Adrenal gland (tissue), 12 donors: ENCODE measurements around the gene MAP3K6. TPM values are rescaled to one million over a fixed set of nuclear protein-coding genes. Genes with fewer than 3 reads are reported as not detected.

Experiments used
- DNase-seq, 7 donors: peaks; one replicate each; pipeline ENCODE4 v3.0.0-alpha.2; 2019 to 2020
- H3K27ac ChIP-seq, 5 donors: fragments of 200-600 bp; sonication (generic) in 4 of 5; 1 replicate in 3 of 5; 2 replicates in 2 of 5; pipeline versions ENCODE4 v1.5.1 to v1.8.0; 2016 to 2020; ENCODE audit warnings: mild to moderate bottlenecking in 1 of 5
- H3K27me3 ChIP-seq: fragments of 200-600 bp; 2 replicates; pipeline ENCODE4 v1.8.0; 2021
- H3K36me3 ChIP-seq, 2 donors: fragments of 200-600 bp; replicated peaks in 1 of 2; 1 replicate in 1 of 2; 2 replicates in 1 of 2; pipeline versions ENCODE4 v1.5.1 to v1.8.0; 2018 to 2022
- H3K4me1 ChIP-seq, 2 donors: fragments of 200-600 bp; replicated peaks in 1 of 2; 1 replicate in 1 of 2; 2 replicates in 1 of 2; pipeline versions ENCODE4 v1.5.1 to v1.8.0; 2018 to 2021
- H3K4me3 ChIP-seq, 4 donors: fragments of 200-600 bp; sonication (generic) in 3 of 4; one replicate each; pipeline ENCODE4 v1.5.1; 2016 to 2018
- H3K9me3 ChIP-seq, 3 donors: fragments of 200-600 bp; sonication (generic) in 1 of 3; replicated peaks in 1 of 3; 1 replicate in 2 of 3; 2 replicates in 1 of 3; pipeline versions ENCODE4 v1.5.1 to v1.8.0; 2016 to 2021
- CTCF ChIP-seq, 6 experiments: fragments of 450-650 bp in 4 of 6; fragments of 200-600 bp in 2 of 6; sonication (generic) in 1 of 6; IDR thresholded peaks; 1 replicate in 5 of 6; 2 replicates in 1 of 6; pipeline versions ENCODE4 v1.5.1 to v1.8.0; 2016 to 2021; ENCODE audit warnings: antibody characterized with exemption in 6 of 6, mild to moderate bottlenecking in 2 of 6, moderate library complexity in 1 of 6
- POLR2A ChIP-seq, 2 donors: fragments of 450-650 bp; IDR thresholded peaks; one replicate each; pipeline ENCODE4 v1.6.1; 2017; ENCODE audit warnings: antibody characterized with exemption in 2 of 2, mild to moderate bottlenecking in 2 of 2, moderate library complexity in 1 of 2
- WGBS, 4 donors: extraction: QIAGEN DNeasy Blood & Tissue Kit in 2 of 4; methylation state at CpG; one replicate each; pipeline versions ENCODE4 v1.1.5 to v1.1.7; 2013 to 2017; 5-methylcytosine and 5-hydroxymethylcytosine counted together
- intact Hi-C, 2 donors: fragments of 100-400 bp; cut with DNase I; formaldehyde crosslinking; loops; one replicate each; pipeline versions ENCODE4 v1.14.1 to v1.15.0; 2022 to 2023
- polyA plus RNA-seq, 3 donors: library from polyadenylated mRNA; stranded (reverse); fragments of 200-250 nt in 2 of 3; fragments of 350-450 nt in 1 of 3; fragmentation: Illumina TruSeq in 1 of 3; extraction: RNeasy Lipid Tissue Mini Kit (QIAGEN cat#74804) in 1 of 3; gene quantifications; one replicate each; pipeline ENCODE4 v1.2.3, GENCODE V29; 2013 to 2014
- total RNA-seq, 9 donors: library from RNA; depleted of rRNA in 4 of 9; stranded (reverse); fragments of >200 nt in 4 of 9; fragments of 120-200 nt in 1 of 9; fragmentation: NEBNext Ultra II Directional in 1 of 9; extraction: Animal tissue kit (Norgen Biotek cat#: 25700) in 1 of 9; gene quantifications; one replicate each; pipeline versions ENCODE4 v1.1.0 to v1.2.4, GENCODE V29; 2013 to 2023
- donor health status: healthy with polysubstance abuse.
- donor health status: Bipolar disorder and iron deficiency.
- donor health status: DM: yes; HTN: yes; CAD: no.
- donor health status: DM: no; HTN: no; CAD: no.
- donor health status: DM: no; HTN: no; CAD: no.
- donor health status: DM: yes; HTN: yes; CAD: no.

Gene MAP3K6
- total and polyA plus RNA-seq, 12 donors: 6.5 to 136 (median 26.6) TPM

GRCh38 chr1:27368869-27369582 is 2.3 kb upstream of the MAP3K6 start:
- peaks cover 0 to 6% of the 10 kb centered on the region in 2 donors for H3K36me3 ChIP-seq
- TF ChIP-seq CTCF (IDR thresholded peaks at IDR 0.05) (peak in 2 of 6 experiments; percentile 13 to 16), POLR2A (IDR thresholded peaks at IDR 0.05) (no peak)
- no peak for DNase-seq
- no peaks in the 10 kb centered on the region for H3K9me3 ChIP-seq
- WGBS, 4 donors: 60 to 77% (median 68%) methylated on average over 11 to 13 of the region's 13 CpGs; no CpG with 5 or more reads in 1 of the 4 donors
- no peak overlapping the region for H3K4me3 ChIP-seq
- H3K4me1 ChIP-seq: peaks cover 6 to 23% of the 10 kb centered on the region in 2 donors
- H3K27ac ChIP-seq: peak overlapping the region in 2 of 5 donors; percentile 4 to 47
- H3K27me3 ChIP-seq: no peaks in the 10 kb centered on the region
- intact Hi-C loops: no loop called here

- TF ChIP-seq POLR2A (IDR thresholded peaks at IDR 0.05) (no peak), CTCF (IDR thresholded peaks at IDR 0.05) (no peak)
- intact Hi-C loops: no loop called here
- peak overlapping the region in 2 of 4 donors; percentile 39 to 90 for H3K4me3 ChIP-seq
Observed at GRCh38 chr1:27367160-27367650, 444 bp upstream of the MAP3K6 start.

GRCh38 chr1:27366113-27366410 is 699 bp downstream of the MAP3K6 start:
- 0 to 3% (median 0%) methylated on average over 4 to 30 of the region's 30 CpGs for WGBS, 4 donors
- peaks cover 6 to 23% of the 10 kb centered on the region in 2 donors for H3K4me1 ChIP-seq
- TF ChIP-seq POLR2A (IDR thresholded peaks at IDR 0.05) (peak in 1 of 2 donors; percentile 14), CTCF (IDR thresholded peaks at IDR 0.05) (no peak)

More at GRCh38 chr1:27367160-27367650, 444 bp upstream of the MAP3K6 start:
- peaks cover 6 to 23% of the 10 kb centered on the region in 2 donors for H3K4me1 ChIP-seq
- no peak for DNase-seq
- WGBS, 4 donors: 23 to 43% (median 37%) methylated on average over 4 to 8 of the region's 8 CpGs
- no peaks in the 10 kb centered on the region for H3K27me3 ChIP-seq
- peak overlapping the region in 4 of 5 donors; percentile 87 to 95 (median 92) for H3K27ac ChIP-seq
- H3K36me3 ChIP-seq: peaks cover 0 to 24% of the 10 kb centered on the region in 2 donors
- no peaks in the 10 kb centered on the region for H3K9me3 ChIP-seq

GRCh38 chr1:27365372-27366112 is 1.2 kb downstream of the MAP3K6 start:
- Histone ChIP-seq H3K4me1 (peaks cover 6 to 23% of the 10 kb centered on the region in 2 donors), H3K27me3 (no peaks in the 10 kb centered on the region), H3K27ac (peak overlapping the region; percentile 82 to 95 (median 90)), H3K4me3 (peak overlapping the region; percentile 25 to 90 (median 36)), H3K9me3 (no peaks in the 10 kb centered on the region), H3K36me3 (peaks cover 0 to 39% of the 10 kb centered on the region in 2 donors)
- DNase-seq: peak; percentile 88 to 95 (median 90)
- 2 to 3% (median 3%) methylated on average over 28 to 40 of the region's 40 CpGs for WGBS, 4 donors
- TF ChIP-seq CTCF (IDR thresholded peaks at IDR 0.05) (no peak), POLR2A (IDR thresholded peaks at IDR 0.05) (peak in 1 of 2 donors; percentile 73)
- intact Hi-C loops: no loop called here

More at GRCh38 chr1:27366113-27366410, 699 bp downstream of the MAP3K6 start:
- Histone ChIP-seq H3K9me3 (no peaks in the 10 kb centered on the region), H3K27me3 (no peaks in the 10 kb centered on the region), H3K36me3 (peaks cover 0 to 35% of the 10 kb centered on the region in 2 donors), H3K4me3 (peak overlapping the region; percentile 25 to 90 (median 36)), H3K27ac (peak overlapping the region; percentile 82 to 95 (median 90))
- intact Hi-C loops: no loop called here
- DNase-seq: peak; percentile 82 to 91 (median 85)
